OCI-LY7 (cell line): ENCODE measurements around the gene ULK1. TPM values are rescaled to one million over a fixed set of nuclear protein-coding genes. Genes with fewer than 3 reads are reported as not detected.

Experiments used
- BruUV-seq: library from RNA; stranded (reverse); fragments of 400-500 nt; replicated peaks from 2 replicates; lab custom pipeline; 2021; lab: Mats Ljungman, UMichigan
- CTCF ChIA-PET: fragments of 300-600 bp; sonication (Branson Sonifier 250); formaldehyde crosslinking; loops from one replicate; lab custom pipeline; 2022; ENCODE audit warnings: antibody characterized with exemption; ENCODE audit not compliant: unreplicated experiment; lab: Charles Lee
- POLR2A ChIA-PET: fragments of 300-600 bp; sonication (Branson Sonifier 250); formaldehyde crosslinking; loops from one replicate; lab custom pipeline; 2022; ENCODE audit warnings: antibody characterized with exemption; lab: Charles Lee
- DNase-seq: peaks from one replicate; pipeline ENCODE4 v3.0.0-alpha.2; 2015; ENCODE audit warnings: low spot score
- H2AFZ ChIP-seq: fragments of 200-600 bp; sonication (generic), shearing (Covaris generic); 2 replicates; pipeline ENCODE4 v1.6.1; 2014; ENCODE audit warnings: mild to moderate bottlenecking, antibody characterized with exemption, low read length, moderate library complexity
- H3K27ac ChIP-seq: fragments of 200-600 bp; sonication (generic); 2 replicates; pipeline ENCODE4 v1.5.1; 2014; ENCODE audit warnings: mixed run types, low read depth, mild to moderate bottlenecking, moderate library complexity, low read length, inconsistent platforms; ENCODE audit not compliant: poor library complexity, severe bottlenecking
- H3K36me3 ChIP-seq: fragments of 200-600 bp; sonication (generic); 2 replicates; pipeline ENCODE4 v1.6.1; 2014; ENCODE audit warnings: mild to moderate bottlenecking, antibody characterized with exemption, low read length, moderate library complexity, mixed read lengths; ENCODE audit not compliant: insufficient read depth
- H3K4me1 ChIP-seq: fragments of 200-600 bp; sonication (generic); 2 replicates; pipeline ENCODE4 v1.5.1; 2014; ENCODE audit warnings: mild to moderate bottlenecking, low read length; ENCODE audit not compliant: insufficient read depth, poor library complexity, severe bottlenecking
- H3K4me2 ChIP-seq: fragments of 200-600 bp; sonication (generic); 2 replicates; pipeline ENCODE4 v1.6.1; 2014; ENCODE audit warnings: mild to moderate bottlenecking, low read length
- H3K4me3 ChIP-seq: fragments of 200-600 bp; sonication (generic); 2 replicates; pipeline ENCODE4 v1.5.1; 2014; ENCODE audit warnings: mild to moderate bottlenecking, low read depth, low read length; ENCODE audit not compliant: poor library complexity, severe bottlenecking
- H3K79me2 ChIP-seq: fragments of 200-600 bp; sonication (generic); 2 replicates; pipeline ENCODE4 v1.6.1; 2016; ENCODE audit warnings: low read depth, mild to moderate bottlenecking, low read length, moderate library complexity, mixed read lengths; ENCODE audit not compliant: insufficient read depth
- H3K9me2 ChIP-seq: fragments of 200-600 bp; sonication (generic); 2 replicates; pipeline ENCODE4 v1.6.1; 2016; ENCODE audit warnings: mild to moderate bottlenecking, low read length, mixed read lengths; ENCODE audit not compliant: insufficient read depth
- H3K9me3 ChIP-seq: fragments of 200-600 bp; sonication (generic); 2 replicates; pipeline ENCODE4 v1.6.1; 2014; ENCODE audit warnings: mild to moderate bottlenecking, mixed run types, low read length, mixed read lengths
- H4K20me1 ChIP-seq: fragments of 200-600 bp; sonication (generic); 2 replicates; pipeline ENCODE4 v1.6.1; 2014; ENCODE audit warnings: mild to moderate bottlenecking, antibody characterized with exemption, low read length, moderate library complexity, mixed read lengths; ENCODE audit not compliant: insufficient read depth
- EZH2phosphoT487 ChIP-seq: fragments of 200-600 bp; sonication (generic); IDR thresholded peaks from 2 replicates; pipeline ENCODE4 v1.6.1; 2018; ENCODE audit warnings: low read depth, borderline replicate concordance, mild to moderate bottlenecking, mixed run types, antibody characterized with exemption, low read length, moderate library complexity, mixed read lengths
- intact Hi-C: fragments of 100-400 bp; cut with micrococcal nuclease; formaldehyde crosslinking; loops from one replicate; pipeline ENCODE4 v1.10.0; 2022; ENCODE audit not compliant: unreplicated experiment
- total RNA-seq, 2 experiments: library from RNA; depleted of rRNA in 1 of 2; stranded (reverse); fragments of >200 nt in 1 of 2; shearing (Covaris generic) in 1 of 2; gene quantifications; 2 replicates each; pipeline ENCODE4 v1.2.3, GENCODE V29; 2014 to 2022
- TF ChIP-seq, protein P1 (sequence below): fragments of 200-600 bp; sonication (generic); conservative IDR thresholded peaks from 2 replicates; pipeline ENCODE4 v1.5.1; 2014; ENCODE audit warnings: mild to moderate bottlenecking, antibody characterized with exemption, low read length, moderate library complexity, mixed read lengths

Gene ULK1
- total RNA-seq, 2 experiments from 2014 or later: 4.3 to 15.5 TPM

DNA sequence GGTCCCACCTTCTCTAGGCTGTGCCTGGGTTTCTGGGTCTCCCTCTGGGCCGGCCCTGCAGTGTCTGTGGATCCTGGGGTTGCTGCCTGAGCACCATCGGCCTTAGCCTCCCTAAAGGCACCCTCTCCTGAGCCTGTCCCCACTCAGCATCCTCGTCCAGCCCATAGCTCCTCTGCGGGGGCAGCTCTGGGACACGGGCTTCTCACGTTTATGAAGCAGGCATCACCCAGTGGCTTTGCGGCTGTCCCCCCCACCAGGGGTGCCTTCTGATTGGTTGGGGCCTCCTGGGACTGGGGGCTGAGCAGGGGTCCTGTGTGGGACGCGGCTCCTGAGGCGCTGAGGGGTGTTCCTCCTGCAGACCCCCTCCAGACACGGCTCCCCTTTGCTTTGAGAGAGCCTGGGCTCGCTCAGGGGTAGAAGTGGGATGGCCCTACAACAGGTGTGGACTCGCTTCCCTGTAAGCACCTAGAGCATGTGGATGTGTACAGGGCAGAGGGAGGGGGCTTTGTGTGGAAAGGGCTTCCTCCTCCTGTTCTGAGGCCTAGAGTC lies 10.7 kb downstream of the ULK1 start:
- ChIA-PET CTCF (interaction anchor here (0.6 kb wide), 1 partner anchor 67 kb away, joined by 3 read pairs; no protein-coding TSS in a partner anchor), POLR2A (no interaction called here)
- Histone ChIP-seq H3K4me1 (no peaks in the 10 kb centered on the region), H3K9me3 (no peaks in the 10 kb centered on the region), H3K9me2 (no peaks in the 10 kb centered on the region), H3K4me2 (no peak overlapping the region), H4K20me1 (no peaks in the 10 kb centered on the region), H3K27ac (no peak overlapping the region), H2AFZ (no peak overlapping the region), H3K79me2 (no peaks in the 10 kb centered on the region), H3K36me3 (no peaks in the 10 kb centered on the region), H3K4me3 (no peak overlapping the region)
- BruUV-seq: no TSS peak
- no peak for DNase-seq
- intact Hi-C loops: no loop called here
- TF ChIP-seq, protein P1, sequence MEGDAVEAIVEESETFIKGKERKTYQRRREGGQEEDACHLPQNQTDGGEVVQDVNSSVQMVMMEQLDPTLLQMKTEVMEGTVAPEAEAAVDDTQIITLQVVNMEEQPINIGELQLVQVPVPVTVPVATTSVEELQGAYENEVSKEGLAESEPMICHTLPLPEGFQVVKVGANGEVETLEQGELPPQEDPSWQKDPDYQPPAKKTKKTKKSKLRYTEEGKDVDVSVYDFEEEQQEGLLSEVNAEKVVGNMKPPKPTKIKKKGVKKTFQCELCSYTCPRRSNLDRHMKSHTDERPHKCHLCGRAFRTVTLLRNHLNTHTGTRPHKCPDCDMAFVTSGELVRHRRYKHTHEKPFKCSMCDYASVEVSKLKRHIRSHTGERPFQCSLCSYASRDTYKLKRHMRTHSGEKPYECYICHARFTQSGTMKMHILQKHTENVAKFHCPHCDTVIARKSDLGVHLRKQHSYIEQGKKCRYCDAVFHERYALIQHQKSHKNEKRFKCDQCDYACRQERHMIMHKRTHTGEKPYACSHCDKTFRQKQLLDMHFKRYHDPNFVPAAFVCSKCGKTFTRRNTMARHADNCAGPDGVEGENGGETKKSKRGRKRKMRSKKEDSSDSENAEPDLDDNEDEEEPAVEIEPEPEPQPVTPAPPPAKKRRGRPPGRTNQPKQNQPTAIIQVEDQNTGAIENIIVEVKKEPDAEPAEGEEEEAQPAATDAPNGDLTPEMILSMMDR: no peak
- TF ChIP-seq EZH2phosphoT487: no peak

DNA sequence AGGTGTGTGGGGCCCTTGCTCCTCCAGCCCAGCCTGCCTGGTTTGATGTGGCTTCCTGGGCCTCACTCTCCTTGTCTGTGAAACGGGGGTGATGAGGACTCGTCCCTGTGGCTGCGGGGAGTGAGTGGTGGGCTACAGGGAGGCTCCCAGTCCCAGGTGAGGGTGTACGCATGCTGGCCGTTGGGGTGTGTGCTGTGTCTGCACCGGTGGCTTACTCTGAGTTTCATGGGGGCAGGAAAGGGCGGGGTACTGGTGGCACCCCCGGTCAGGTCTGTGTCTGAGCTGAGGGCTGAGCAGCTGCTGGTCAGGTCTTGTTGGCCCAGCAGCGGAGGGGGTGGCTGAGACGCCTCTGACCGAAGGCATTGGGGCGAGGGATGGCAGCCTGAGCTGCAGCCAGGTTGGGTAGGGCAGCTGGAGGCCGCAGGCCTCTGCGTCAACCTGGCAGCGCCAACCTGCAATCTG lies 11.2 kb downstream of the ULK1 start:
- ChIA-PET POLR2A (no interaction called here), CTCF (interaction anchor here (0.6 kb wide), 1 partner anchor 67 kb away, joined by 3 read pairs; no protein-coding TSS in a partner anchor)
- Histone ChIP-seq H3K4me2 (no peak overlapping the region), H3K4me3 (no peak overlapping the region), H3K4me1 (no peaks in the 10 kb centered on the region), H2AFZ (no peak overlapping the region), H4K20me1 (no peaks in the 10 kb centered on the region), H3K9me3 (no peaks in the 10 kb centered on the region), H3K79me2 (no peaks in the 10 kb centered on the region), H3K36me3 (no peaks in the 10 kb centered on the region), H3K9me2 (no peaks in the 10 kb centered on the region), H3K27ac (no peak overlapping the region)
- DNase-seq: no peak
- intact Hi-C loops: no loop called here
- BruUV-seq: no TSS peak
- TF ChIP-seq, protein P1: no peak

DNA sequence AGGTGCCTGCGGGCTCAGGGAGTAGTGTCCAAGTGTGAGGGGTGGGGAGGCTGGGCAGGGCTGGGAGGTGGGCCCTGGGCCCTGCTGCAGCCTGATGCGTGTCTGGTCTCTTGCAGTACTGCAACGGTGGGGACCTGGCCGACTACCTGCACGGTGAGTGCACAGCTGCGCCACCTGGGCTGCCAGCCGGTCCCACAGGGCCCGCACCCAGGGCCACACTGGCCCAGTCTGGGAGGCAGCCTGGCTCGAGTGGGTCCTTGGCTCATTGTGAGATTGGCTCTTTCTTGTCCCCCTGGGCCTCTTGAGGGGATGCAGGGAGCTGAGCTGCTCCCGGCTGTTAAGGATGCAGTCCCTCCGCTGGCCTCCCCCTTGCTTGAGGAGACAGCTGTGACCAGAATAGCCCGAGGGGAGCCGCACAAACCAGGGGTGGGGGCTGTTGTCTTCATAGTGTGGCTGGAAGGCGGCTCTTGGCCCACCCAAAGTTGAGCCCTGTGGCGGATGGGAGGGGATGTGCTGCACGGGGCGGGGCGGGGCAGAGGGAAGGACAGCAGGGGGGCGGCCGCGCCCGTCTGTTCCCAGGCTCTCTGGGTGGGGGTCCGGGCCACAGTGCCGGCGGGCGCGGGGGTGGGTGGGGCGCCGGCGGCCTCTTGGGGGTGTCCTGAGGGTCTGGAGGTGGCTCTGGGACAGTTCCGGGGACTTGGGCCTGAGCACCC lies 13.1 kb downstream of the ULK1 start:
- BruUV-seq: no TSS peak
- no peaks in the 10 kb centered on the region for H4K20me1 ChIP-seq
- ChIA-PET POLR2A (no interaction called here), CTCF (no interaction called here)
- no peaks in the 10 kb centered on the region for H3K9me3 ChIP-seq
- no peak overlapping the region for H3K4me3 ChIP-seq
- intact Hi-C loops: no loop called here
- no peaks in the 10 kb centered on the region for H3K79me2 ChIP-seq
- H3K9me2 ChIP-seq: no peaks in the 10 kb centered on the region
- H2AFZ ChIP-seq: no peak overlapping the region
- DNase-seq: no peak
- no peak overlapping the region for H3K4me2 ChIP-seq
- H3K4me1 ChIP-seq: no peaks in the 10 kb centered on the region
- H3K36me3 ChIP-seq: no peaks in the 10 kb centered on the region
- H3K27ac ChIP-seq: no peak overlapping the region
- TF ChIP-seq, protein P1: no peak
- TF ChIP-seq EZH2phosphoT487: no peak
